Esophagus squamous epithelium (tissue), 4 donors: ENCODE measurements around the gene WDR86.

Experiments used
- POLR2A ChIP-seq, 4 donors: fragments of 450-650 bp; IDR thresholded peaks; one replicate each; pipeline ENCODE4 v1.6.1; 2017; ENCODE audit warnings: antibody characterized with exemption in 4 of 4, mild to moderate bottlenecking in 4 of 4, moderate library complexity in 3 of 4
- TF ChIP-seq, protein P1 (sequence below), 6 experiments: fragments of 450-650 bp in 4 of 6; fragments of 200-600 bp in 2 of 6; sonication (generic) in 2 of 6; IDR thresholded peaks; one replicate each; pipeline ENCODE4 v1.5.1; 2016 to 2019; ENCODE audit warnings: antibody characterized with exemption in 6 of 6, mild to moderate bottlenecking in 4 of 6, moderate library complexity in 4 of 6

DNA sequence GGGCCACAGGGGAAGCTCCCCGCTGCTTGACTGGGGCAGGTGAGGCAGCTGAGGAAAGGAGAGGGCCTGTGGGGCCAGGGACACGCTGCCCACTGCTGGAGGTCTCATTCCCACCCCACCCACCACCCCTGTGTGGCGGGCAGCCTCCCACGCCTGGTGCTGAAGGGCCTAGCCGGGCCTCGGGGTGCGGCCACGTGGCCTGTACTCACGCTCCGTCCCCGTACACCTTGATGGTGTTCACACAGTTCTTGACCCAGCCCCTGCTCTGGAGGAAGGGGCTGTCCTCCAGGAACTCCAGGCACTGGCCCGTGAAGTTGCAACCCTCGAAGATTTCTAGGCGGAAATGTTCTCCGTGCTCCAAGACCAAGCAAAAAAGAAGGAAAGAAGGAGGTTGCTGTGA, 26.1 kb upstream of the WDR86 start:
- TF ChIP-seq, protein P1, sequence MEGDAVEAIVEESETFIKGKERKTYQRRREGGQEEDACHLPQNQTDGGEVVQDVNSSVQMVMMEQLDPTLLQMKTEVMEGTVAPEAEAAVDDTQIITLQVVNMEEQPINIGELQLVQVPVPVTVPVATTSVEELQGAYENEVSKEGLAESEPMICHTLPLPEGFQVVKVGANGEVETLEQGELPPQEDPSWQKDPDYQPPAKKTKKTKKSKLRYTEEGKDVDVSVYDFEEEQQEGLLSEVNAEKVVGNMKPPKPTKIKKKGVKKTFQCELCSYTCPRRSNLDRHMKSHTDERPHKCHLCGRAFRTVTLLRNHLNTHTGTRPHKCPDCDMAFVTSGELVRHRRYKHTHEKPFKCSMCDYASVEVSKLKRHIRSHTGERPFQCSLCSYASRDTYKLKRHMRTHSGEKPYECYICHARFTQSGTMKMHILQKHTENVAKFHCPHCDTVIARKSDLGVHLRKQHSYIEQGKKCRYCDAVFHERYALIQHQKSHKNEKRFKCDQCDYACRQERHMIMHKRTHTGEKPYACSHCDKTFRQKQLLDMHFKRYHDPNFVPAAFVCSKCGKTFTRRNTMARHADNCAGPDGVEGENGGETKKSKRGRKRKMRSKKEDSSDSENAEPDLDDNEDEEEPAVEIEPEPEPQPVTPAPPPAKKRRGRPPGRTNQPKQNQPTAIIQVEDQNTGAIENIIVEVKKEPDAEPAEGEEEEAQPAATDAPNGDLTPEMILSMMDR (IDR thresholded peaks at IDR 0.05): no peak
- TF ChIP-seq POLR2A (IDR thresholded peaks at IDR 0.05): no peak
